ENCODE results near the gene SP1. TPM values are rescaled to one million over a fixed set of nuclear protein-coding genes. Genes with fewer than 3 reads are reported as not detected.
A peak's percentile ranks its signal among the peaks of the same experiment; 100 is the strongest.

SP1 gene
- total and polyA plus RNA-seq, 8 donors = 8.4 to 48.4 (median 30.6) TPM

- Histone ChIP-seq H3K36me3 (no peaks in the 10 kb centered on the region), H3K4me3 (no peak overlapping the region), H3K4me1 (no peaks in the 10 kb centered on the region), H3K9me3 (no peaks in the 10 kb centered on the region), H3K27ac (no peak overlapping the region), H3K27me3 (no peaks in the 10 kb centered on the region)
- no peak for TF ChIP-seq CTCF (IDR thresholded peaks at IDR 0.05)
- no peak for ATAC-seq
- intact Hi-C loops (cut with DNase I) = no loop called here
- WGBS, 2 donors = 49 to 58% methylated on average over 7 of the region's 7 CpGs
- no peak for FAIRE-seq
- no peak for DNase-seq
These were observed 46.1 kb upstream of the SP1 start for GRCh38 chr12:53333845-53334244.

DNA sequence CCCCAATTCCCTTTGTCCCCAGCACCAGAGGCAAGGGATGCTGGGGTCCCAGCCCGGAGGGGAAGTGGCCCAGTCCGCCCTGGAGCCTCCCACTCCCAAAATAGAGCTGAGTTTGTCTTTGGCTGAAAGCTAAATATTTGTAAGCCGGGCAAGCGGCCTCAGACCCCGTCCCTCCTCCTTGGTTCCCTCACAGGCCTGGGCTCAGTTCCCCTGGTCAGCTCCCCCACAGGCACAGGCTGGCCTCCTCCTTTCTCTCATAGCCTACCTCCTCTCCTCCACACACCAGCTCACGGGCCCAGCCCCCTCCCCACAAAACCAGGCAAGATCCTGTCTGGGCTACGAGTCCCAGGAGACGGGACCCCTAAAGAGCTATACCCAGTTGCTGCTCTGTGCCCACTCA is 45.2 kb upstream of the SP1 start:
- H3K9me3 ChIP-seq = no peaks in the 10 kb centered on the region
- no peak for TF ChIP-seq CTCF (IDR thresholded peaks at IDR 0.05)
- H3K36me3 ChIP-seq = no peaks in the 10 kb centered on the region
- no peaks in the 10 kb centered on the region for H3K27me3 ChIP-seq
- DNase-seq (no peak), FAIRE-seq (no peak), ATAC-seq (no peak)
- 68 to 77% methylated on average over 8 of the region's 8 CpGs for WGBS, 2 donors
- H3K4me3 ChIP-seq = no peak overlapping the region
- H3K27ac ChIP-seq = no peak overlapping the region
- no peaks in the 10 kb centered on the region for H3K4me1 ChIP-seq
- intact Hi-C loops (cut with DNase I) = no loop called here

- H3K36me3 ChIP-seq = no peaks in the 10 kb centered on the region
- 54 to 66% methylated on average over 14 to 15 of the region's 15 CpGs for WGBS, 2 donors
- H3K4me3 ChIP-seq = no peak within 1 kb of the TSS
- DNase-seq (no peak), FAIRE-seq (no peak), ATAC-seq (no peak)
- intact Hi-C loops (cut with DNase I) = no loop called here
- no peaks in the 10 kb centered on the region for H3K9me3 ChIP-seq
- H3K27me3 ChIP-seq = no peaks in the 10 kb centered on the region
- H3K4me1 ChIP-seq = no peaks in the 10 kb centered on the region
- no peak within 1 kb of the TSS for H3K27ac ChIP-seq
- no peak for TF ChIP-seq CTCF (IDR thresholded peaks at IDR 0.05)
These were observed 43.7 kb upstream of the SP1 start, which contains the start of gene SP7 for GRCh38 chr12:53336181-53336681. Gene SP7, minus strand, starts transcription at chr12:53336354. Its CDS starts 708 bp downstream, at chr12:53335646.

- no peak overlapping the region for H3K4me3 ChIP-seq
- no peak overlapping the region for H3K27ac ChIP-seq
- H3K9me3 ChIP-seq = no peaks in the 10 kb centered on the region
- DNase-seq (no peak), ATAC-seq (no peak), FAIRE-seq (no peak)
- no peaks in the 10 kb centered on the region for H3K36me3 ChIP-seq
- H3K4me1 ChIP-seq = no peaks in the 10 kb centered on the region
- WGBS, 2 donors = 30 to 34% methylated on average over 11 of the region's 11 CpGs
- no peak for TF ChIP-seq CTCF (IDR thresholded peaks at IDR 0.05)
- intact Hi-C loops (cut with DNase I) = no loop called here
- H3K27me3 ChIP-seq = no peaks in the 10 kb centered on the region
These were observed 42.0 kb upstream of the SP1 start for GRCh38 chr12:53338017-53338416.

- 51 to 67% methylated on average over 5 to 6 of the region's 6 CpGs for WGBS, 2 donors
- intact Hi-C loops (cut with DNase I) = no loop called here
- no peak for ATAC-seq
- no peak for FAIRE-seq
- Histone ChIP-seq H3K4me1 (no peaks in the 10 kb centered on the region), H3K27ac (no peak overlapping the region), H3K36me3 (no peaks in the 10 kb centered on the region), H3K4me3 (no peak overlapping the region), H3K27me3 (no peaks in the 10 kb centered on the region), H3K9me3 (no peaks in the 10 kb centered on the region)
- no peak for TF ChIP-seq CTCF (IDR thresholded peaks at IDR 0.05)
- DNase-seq = peak in 1 of 6 donors; percentile 62
These were observed 41.1 kb upstream of the SP1 start for GRCh38 chr12:53338916-53339315.

All from pancreas (tissue), 10 donors.